Right cardiac atrium (tissue), 5 donors: ENCODE data around the gene PCDH17. TPM values are rescaled to one million over a fixed set of nuclear protein-coding genes. Genes with fewer than 3 reads are reported as not detected.

Experiments
- ATAC-seq, 2 donors: fragments of 200-7000 bp; cut with Tn5 transposase; one replicate each; pipeline versions ENCODE4 v1.8.0 to v1.9.1; 2020; ENCODE audit warnings: moderate library complexity in 2 of 2, mild to moderate bottlenecking in 1 of 2
- DNase-seq, 3 donors: peaks; one replicate each; pipeline ENCODE4 v3.0.0-alpha.2; 2020
- H3K27ac ChIP-seq: one replicate; pipeline ENCODE4 v1.5.1; 2013; ENCODE audit warnings: mild to moderate bottlenecking, low read length, control low read depth, moderate library complexity
- H3K27me3 ChIP-seq: one replicate; pipeline ENCODE4 v1.6.1; 2013; ENCODE audit not compliant: control insufficient read depth, insufficient read depth
- H3K4me1 ChIP-seq: one replicate; pipeline ENCODE4 v1.6.1; 2013; ENCODE audit warnings: low read length; ENCODE audit not compliant: control insufficient read depth, insufficient read depth
- H3K4me3 ChIP-seq: one replicate; pipeline ENCODE4 v1.5.1; 2013; ENCODE audit warnings: low read length, control low read depth
- H3K9me3 ChIP-seq: one replicate; pipeline ENCODE4 v1.6.1; 2013; ENCODE audit warnings: low read length; ENCODE audit not compliant: control insufficient read depth
- WGBS: extraction: QIAGEN DNeasy Blood & Tissue Kit; methylation state at CpG from one replicate; pipeline ENCODE4 v1.1.7; 2013; 5-methylcytosine and 5-hydroxymethylcytosine counted together
- intact Hi-C, 4 donors: fragments of 100-400 bp; cut with DNase I; formaldehyde crosslinking; loops; one replicate each; pipeline versions ENCODE4 v1.11.0 to v1.14.0; 2022 to 2023
- polyA plus RNA-seq: library from polyadenylated mRNA; stranded (reverse); fragments of 200-250 nt; gene quantifications from one replicate; pipeline ENCODE4 v1.2.3, GENCODE V29; 2013
- total RNA-seq, 4 donors: library from RNA; stranded (reverse); fragmentation: NEBNext Ultra II Directional; extraction: Animal tissue kit (Norgen Biotek cat#: 25700); gene quantifications; one replicate each; pipeline ENCODE4 v1.2.1, GENCODE V29; 2021
- donor health status: healthy with polysubstance abuse.
- donor health status: DM: no; HTN: yes; CAD: no.
- donor health status: DM: no; HTN: no; CAD: no.
- donor health status: DM: no; HTN: yes; CAD: no; lungs with severe emphysema.
- donor health status: DM: yes; HTN: yes; CAD: no.

Gene PCDH17
- total and polyA plus RNA-seq, 5 donors, result 1.3 to 6.0 (median 5.4) TPM

DNA sequence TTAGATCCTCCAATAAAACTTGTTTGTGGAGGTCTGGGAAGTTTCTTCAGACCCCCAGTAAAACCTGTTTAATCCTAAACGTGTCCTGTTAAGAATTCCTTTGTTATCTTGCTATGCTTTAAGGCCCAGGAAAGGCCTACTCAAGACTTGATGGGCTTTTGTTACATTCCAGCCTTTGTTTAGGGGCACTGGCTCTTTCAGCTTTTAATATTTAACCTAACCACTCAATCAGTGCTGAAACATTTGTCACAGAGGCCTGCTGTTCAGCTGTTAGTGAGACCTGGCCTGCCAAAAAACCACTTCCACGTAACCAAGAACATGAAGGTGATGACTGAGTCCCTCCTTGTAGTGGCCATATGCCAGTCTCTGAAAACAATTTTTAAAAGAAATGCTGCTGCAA, 41.7 kb downstream of the PCDH17 start:
- H3K4me3 ChIP-seq, result no peak overlapping the region
- 51% methylated on average over 2 of the region's 2 CpGs for WGBS

DNA sequence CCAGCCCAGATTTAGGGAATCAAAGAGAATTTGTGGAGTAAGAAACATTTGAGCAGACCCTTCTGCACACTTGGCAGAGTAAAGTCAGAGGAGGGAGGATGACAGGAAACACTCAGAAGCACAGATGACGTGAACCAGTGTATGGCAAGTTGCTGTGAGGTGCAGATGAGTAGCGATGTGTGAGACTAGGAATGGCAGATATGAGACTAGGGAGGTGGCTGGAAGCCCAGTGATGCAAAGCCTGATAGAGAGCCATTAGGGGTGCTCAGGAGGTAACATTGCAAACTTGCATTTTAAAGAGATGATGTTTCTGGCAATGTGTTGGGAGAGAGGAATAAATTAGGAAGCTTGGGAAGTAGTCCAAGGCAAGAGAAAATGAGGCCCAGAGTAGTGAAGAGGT, 44.0 kb downstream of the PCDH17 start:
- intact Hi-C loops, result no loop called here
- ATAC-seq, result no peak
- no peak overlapping the region for H3K4me3 ChIP-seq
- no peaks in the 10 kb centered on the region for H3K9me3 ChIP-seq
- no peaks in the 10 kb centered on the region for H3K4me1 ChIP-seq
- no peak overlapping the region for H3K27ac ChIP-seq
- 48% methylated on average over 2 of the region's 2 CpGs for WGBS
- DNase-seq, result no peak
- H3K27me3 ChIP-seq, result no peaks in the 10 kb centered on the region

More for the DNA sequence above, 41.7 kb downstream of the PCDH17 start:
- no peaks in the 10 kb centered on the region for H3K9me3 ChIP-seq
- H3K4me1 ChIP-seq, result no peaks in the 10 kb centered on the region
- DNase-seq (no peak), ATAC-seq (no peak)
- intact Hi-C loops, result no loop called here
- no peak overlapping the region for H3K27ac ChIP-seq
- no peaks in the 10 kb centered on the region for H3K27me3 ChIP-seq

DNA sequence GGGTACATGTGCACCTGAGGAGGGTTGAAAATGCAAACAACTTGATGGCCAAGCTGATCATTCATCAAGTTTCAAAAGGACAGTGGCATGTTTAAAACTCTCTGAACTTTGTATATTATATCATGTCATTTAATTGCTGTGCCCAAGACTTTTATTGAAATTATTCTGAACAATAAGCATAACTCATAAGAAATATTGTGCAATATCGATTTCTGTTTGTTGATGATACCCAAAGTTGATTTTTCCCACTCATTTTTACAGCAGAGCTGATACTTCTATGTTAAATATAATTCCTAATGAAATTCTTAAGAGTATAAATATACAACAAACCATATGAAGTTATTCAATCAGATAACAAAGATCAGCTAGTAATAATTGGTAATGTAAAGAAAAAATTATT, 49.1 kb downstream of the PCDH17 start:
- H3K4me3 ChIP-seq, result no peak overlapping the region
- no peak for DNase-seq
- no peak overlapping the region for H3K27ac ChIP-seq
- intact Hi-C loops, result no loop called here
- no peaks in the 10 kb centered on the region for H3K27me3 ChIP-seq
- no peaks in the 10 kb centered on the region for H3K4me1 ChIP-seq
- ATAC-seq, result no peak
- no peaks in the 10 kb centered on the region for H3K9me3 ChIP-seq
- 91% methylated on average over 1 of the region's 1 CpG for WGBS

DNA sequence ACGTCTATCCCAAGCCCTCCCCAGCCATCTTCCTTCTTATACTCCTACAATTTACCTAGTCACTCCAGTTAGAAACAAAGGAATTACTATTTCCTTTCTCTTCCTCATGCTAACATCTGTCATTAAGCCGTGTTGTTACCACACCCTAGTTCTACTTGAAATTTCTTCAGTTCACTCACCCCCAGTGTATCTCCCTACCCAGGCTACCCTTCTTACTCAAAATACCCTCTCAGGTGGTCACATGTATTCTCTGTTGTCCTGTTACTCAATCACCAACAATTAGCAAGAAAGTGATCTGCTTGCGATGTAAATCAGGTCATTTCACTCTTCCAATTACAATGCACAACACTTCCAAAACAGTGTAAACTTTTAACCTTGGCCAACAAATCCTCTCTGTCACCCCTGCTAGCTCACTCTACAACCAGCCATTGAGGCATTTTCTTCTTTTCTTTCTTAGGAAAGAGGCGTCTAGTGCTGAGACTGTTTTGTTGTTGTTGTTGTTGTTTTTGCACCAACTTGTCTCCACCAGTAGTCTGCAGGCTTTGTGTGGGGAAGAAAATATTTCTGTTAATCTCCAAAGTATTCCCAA, 50.7 kb downstream of the PCDH17 start:
- H3K27me3 ChIP-seq, result no peaks in the 10 kb centered on the region
- DNase-seq, result no peak
- H3K9me3 ChIP-seq, result no peaks in the 10 kb centered on the region
- ATAC-seq, result no peak
- no peaks in the 10 kb centered on the region for H3K4me1 ChIP-seq
- H3K27ac ChIP-seq, result no peak overlapping the region
- no peak overlapping the region for H3K4me3 ChIP-seq
- intact Hi-C loops, result no loop called here
- 76% methylated on average over 4 of the region's 4 CpGs for WGBS

DNA sequence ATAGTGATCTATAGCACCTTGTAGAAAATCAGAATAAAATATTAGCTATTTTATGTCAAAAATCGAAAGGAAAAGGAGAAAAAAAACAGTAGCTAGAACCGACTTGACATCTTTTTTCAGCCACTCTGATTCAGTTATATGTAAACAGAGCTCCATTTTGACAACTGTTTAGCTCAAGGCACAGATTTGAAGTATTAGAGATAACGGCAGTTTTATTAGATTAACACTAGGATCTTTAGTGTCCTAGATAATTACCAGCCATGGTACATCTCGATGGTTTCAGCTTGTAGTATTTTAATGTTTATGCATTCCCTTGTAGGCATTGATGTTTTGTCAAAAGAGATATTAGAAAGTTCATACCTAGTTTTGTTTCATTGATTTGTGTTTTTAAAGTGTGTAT, 67.3 kb downstream of the PCDH17 start:
- no peaks in the 10 kb centered on the region for H3K27me3 ChIP-seq
- H3K27ac ChIP-seq, result no peak overlapping the region
- no peak for ATAC-seq
- H3K4me3 ChIP-seq, result no peak overlapping the region
- H3K9me3 ChIP-seq, result no peaks in the 10 kb centered on the region
- WGBS, result 70% methylated on average over 4 of the region's 4 CpGs
- intact Hi-C loops, result no loop called here
- no peak for DNase-seq
- no peaks in the 10 kb centered on the region for H3K4me1 ChIP-seq

DNA sequence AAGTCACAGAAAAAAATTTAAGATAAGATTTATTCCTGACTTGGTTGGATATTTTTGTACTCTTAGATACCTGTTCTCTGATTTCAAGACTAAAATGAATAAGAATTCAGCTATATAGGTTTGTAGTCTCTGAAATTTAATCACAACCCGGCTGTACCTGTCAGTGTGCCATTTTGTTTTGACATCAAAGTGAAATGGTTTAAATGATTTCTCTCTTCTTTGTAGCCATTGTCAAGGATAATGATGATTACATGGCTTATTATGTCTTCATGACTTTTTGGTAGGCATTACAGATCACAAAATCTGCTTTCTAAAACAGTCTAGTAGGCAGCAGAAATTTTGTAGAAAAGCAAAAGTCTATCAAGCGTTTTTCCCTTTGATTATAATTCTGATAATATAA, 72.5 kb downstream of the PCDH17 start:
- no peaks in the 10 kb centered on the region for H3K9me3 ChIP-seq
- H3K27me3 ChIP-seq, result no peaks in the 10 kb centered on the region
- H3K4me1 ChIP-seq, result no peaks in the 10 kb centered on the region
- DNase-seq (no peak), ATAC-seq (no peak)
- intact Hi-C loops, result no loop called here
- WGBS, result 94% methylated on average over 2 of the region's 2 CpGs
- H3K27ac ChIP-seq, result no peak overlapping the region
- H3K4me3 ChIP-seq, result no peak overlapping the region

DNA sequence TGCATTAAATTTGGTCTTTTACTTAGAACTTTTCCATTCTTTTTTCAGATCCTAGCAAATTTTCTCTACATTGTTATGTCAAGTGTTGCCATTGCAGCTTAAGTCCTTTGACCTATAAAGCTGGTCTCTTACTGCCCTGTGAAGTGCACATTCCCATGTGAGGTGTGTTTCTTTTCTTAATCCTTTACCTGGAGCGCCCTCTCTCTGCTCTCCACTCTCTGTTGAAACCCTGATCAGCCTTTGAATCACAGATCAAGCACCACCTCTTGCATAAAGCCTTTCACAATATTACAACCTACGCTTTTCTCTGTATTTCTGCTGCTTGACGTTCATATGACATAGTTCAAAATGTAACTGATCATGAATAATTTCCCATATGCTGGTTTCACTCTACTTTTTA, 84.8 kb downstream of the PCDH17 start:
- Histone ChIP-seq H3K27ac (no peak overlapping the region), H3K27me3 (no peaks in the 10 kb centered on the region), H3K9me3 (no peaks in the 10 kb centered on the region), H3K4me3 (no peak overlapping the region), H3K4me1 (no peaks in the 10 kb centered on the region)
- WGBS, result 77% methylated on average over 3 of the region's 3 CpGs
- DNase-seq (no peak), ATAC-seq (no peak)
- intact Hi-C loops, result no loop called here

DNA sequence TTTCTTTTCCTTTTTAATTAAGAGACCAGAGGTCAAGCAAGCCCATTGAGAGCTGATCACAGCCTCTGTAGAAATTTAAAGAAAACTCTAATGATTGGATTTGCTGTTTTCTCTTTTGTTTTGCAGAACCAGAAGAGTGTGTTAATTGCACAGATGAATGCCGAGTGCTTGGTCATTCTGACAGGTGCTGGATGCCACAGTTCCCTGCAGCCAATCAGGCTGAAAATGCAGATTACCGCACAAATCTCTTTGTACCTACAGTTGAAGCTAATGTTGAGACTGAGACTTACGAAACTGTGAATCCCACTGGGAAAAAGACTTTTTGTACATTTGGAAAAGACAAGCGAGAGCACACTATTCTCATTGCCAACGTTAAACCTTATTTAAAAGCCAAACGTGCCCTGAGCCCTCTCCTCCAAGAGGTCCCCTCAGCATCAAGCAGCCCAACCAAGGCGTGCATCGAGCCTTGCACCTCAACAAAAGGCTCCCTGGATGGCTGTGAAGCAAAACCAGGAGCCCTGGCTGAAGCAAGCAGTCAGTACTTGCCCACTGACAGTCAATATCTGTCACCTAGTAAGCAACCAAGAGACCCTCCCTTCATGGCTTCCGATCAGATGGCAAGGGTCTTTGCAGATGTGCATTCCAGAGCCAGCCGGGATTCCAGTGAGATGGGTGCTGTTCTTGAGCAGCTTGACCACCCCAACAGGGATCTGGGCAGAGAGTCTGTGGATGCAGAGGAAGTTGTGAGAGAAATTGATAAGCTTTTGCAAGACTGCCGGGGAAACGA, 93.1 kb downstream of the PCDH17 start:
- 78% methylated on average over 12 of the region's 12 CpGs for WGBS
- H3K4me1 ChIP-seq, result no peaks in the 10 kb centered on the region
- no peak overlapping the region for H3K4me3 ChIP-seq
- intact Hi-C loops, result no loop called here
- DNase-seq (no peak), ATAC-seq (no peak)
- H3K27me3 ChIP-seq, result no peaks in the 10 kb centered on the region
- H3K9me3 ChIP-seq, result no peaks in the 10 kb centered on the region
- H3K27ac ChIP-seq, result no peak overlapping the region

DNA sequence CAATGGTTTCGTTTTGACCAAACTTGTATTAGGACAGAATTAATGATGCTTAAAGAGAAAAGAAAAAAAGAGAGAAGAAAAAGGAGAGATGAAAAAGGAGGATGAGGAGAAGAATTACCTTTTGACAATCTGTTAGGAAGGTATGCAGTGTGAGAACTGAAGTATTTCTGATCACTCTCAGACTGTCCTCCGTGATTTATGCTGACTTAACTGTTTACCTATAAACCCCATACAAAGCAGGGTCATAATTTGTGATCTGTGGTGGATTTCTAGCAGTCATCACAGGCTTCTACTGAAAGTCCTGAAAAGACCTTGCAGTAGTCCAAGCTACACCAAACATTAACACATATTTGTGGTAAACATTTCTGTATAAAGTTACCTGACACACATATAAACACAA, 93.9 kb downstream of the PCDH17 start:
- Histone ChIP-seq H3K4me1 (no peaks in the 10 kb centered on the region), H3K27ac (no peak overlapping the region), H3K27me3 (no peaks in the 10 kb centered on the region), H3K4me3 (no peak overlapping the region), H3K9me3 (no peaks in the 10 kb centered on the region)
- intact Hi-C loops, result no loop called here
- ATAC-seq (no peak), DNase-seq (no peak)
- 71% methylated on average over 2 of the region's 2 CpGs for WGBS

DNA sequence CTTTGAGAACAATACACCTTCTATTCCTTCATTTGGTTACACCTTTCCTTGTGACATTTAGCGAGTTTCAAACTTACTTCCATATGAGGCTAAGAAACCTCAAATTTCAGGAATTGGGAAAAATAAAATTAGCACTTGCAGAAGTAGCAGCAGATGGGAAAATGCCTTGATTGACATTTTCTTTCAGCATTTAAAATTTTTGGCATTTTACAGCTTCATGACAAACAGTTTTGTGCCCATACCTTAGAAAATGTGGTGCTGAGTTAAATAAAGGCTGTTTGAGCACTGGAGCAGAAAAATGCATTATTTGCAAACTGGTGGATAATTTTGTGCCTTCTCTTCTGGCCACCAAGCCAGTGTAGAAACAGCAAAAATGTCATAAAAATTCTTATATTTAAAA, 95.4 kb downstream of the PCDH17 start:
- 96% methylated on average over 1 of the region's 1 CpG for WGBS
- intact Hi-C loops, result no loop called here
- DNase-seq (no peak), ATAC-seq (no peak)
- Histone ChIP-seq H3K4me1 (no peaks in the 10 kb centered on the region), H3K27ac (no peak overlapping the region), H3K9me3 (no peaks in the 10 kb centered on the region), H3K27me3 (no peaks in the 10 kb centered on the region), H3K4me3 (no peak overlapping the region)

DNA sequence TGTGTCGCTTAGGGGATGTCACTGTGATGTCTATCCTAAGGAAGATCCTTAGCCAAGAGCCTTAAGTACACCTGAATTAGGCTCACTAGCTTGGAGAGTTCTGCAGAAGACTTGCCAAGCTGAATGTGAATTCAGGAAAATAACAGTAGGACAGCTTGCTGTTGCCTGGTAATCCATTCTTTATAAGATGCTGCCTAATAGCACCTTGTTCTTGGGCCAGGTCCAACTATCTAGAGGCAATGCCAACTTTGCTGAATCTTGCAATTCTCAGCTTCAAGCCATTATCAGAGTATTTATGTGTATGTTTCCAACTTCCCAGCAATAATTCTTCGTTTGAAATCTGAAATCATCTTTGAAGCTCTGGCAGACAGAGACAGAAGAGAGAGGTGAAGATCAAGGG, 102.8 kb downstream of the PCDH17 start:
- H3K4me3 ChIP-seq, result no peak overlapping the region
- H3K9me3 ChIP-seq, result no peaks in the 10 kb centered on the region
- peaks cover 1% of the 10 kb centered on the region for H3K4me1 ChIP-seq
- ATAC-seq (no peak), DNase-seq (no peak)
- H3K27me3 ChIP-seq, result no peaks in the 10 kb centered on the region
- WGBS, result 49% methylated on average over 2 of the region's 2 CpGs
- intact Hi-C loops, result no loop called here
- H3K27ac ChIP-seq, result no peak overlapping the region
